NCI-H128 (cell line): ENCODE data around the gene FANCD2.
"Not testable (repeated sequence)": the region's sequence is repeated elsewhere in the genome, so short reads cannot be mapped to it uniquely, and the experiment has no call there.

Source experiments
- DNase-seq: peaks from one replicate; lab custom pipeline; 2025; ENCODE audit not compliant: unreplicated experiment; lab: John Stamatoyannopoulos, UW

FANCD2 gene

DNA sequence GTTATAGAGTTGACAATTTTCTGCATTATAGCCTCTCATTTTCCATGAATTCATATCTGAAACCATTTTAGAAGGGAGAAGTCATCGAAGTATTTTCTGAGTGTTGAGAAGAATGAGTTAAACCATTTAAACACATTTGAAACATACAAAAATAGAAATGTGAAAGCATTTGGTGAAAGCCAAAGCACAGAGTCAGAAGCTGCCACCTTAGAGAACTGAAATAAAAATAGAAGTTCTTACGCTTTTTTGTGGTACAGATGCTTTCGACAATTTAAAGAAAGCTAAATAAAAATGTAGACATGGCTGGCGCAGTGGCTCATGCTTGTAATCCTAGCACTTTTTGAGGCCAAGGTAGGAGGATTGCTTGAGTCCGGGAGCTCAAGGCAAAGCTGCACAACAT, 72.8 kb downstream of the FANCD2 start:
- no peak for DNase-seq

DNA sequence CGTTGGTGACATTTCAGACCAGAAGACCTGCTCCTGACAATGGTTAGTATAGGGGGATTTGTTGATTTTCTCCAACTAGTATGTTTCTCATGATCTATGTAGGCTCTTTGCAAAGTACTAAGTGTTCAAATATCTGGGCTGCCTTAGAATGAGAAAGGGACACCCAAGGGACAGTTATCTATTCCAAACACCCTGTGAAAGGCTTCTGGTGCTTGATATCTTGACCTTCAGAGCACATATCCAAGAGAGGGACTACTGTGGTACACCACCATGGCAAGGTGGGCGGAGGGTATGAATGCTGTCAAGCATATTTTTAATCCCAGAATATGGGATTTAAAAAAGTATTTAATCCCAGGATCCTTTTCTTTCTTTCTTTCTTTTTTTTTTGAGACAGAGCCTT, 80.7 kb downstream of the FANCD2 start:
- no peak for DNase-seq

DNA sequence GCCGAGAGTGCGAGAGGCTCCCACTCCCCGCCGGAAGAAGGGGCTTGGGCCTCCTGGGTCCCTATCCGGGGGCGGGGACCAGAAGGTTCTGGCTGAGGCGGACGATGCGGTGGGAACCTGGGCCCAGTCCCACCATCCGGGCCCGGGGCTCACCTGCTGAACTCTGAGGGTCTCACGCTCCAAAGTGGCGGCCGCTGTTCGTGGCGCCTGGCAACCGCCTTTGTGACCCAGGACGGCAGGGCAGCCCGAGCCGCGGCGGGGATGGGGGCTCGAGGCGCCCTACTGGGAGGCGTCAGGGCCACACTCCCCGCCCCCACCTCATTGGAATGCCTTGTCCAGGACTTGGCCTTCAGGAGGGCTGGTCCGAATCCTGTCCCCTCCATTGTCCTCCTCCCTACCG, 81.9 kb downstream of the FANCD2 start, which contains the start of gene FANCD2OS:
Gene FANCD2OS, minus strand, starts transcription at position 165 of the 400 bp plus-strand sequence. CDS start 3,481 bp downstream, outside the sequence.
- no peak for DNase-seq

DNA sequence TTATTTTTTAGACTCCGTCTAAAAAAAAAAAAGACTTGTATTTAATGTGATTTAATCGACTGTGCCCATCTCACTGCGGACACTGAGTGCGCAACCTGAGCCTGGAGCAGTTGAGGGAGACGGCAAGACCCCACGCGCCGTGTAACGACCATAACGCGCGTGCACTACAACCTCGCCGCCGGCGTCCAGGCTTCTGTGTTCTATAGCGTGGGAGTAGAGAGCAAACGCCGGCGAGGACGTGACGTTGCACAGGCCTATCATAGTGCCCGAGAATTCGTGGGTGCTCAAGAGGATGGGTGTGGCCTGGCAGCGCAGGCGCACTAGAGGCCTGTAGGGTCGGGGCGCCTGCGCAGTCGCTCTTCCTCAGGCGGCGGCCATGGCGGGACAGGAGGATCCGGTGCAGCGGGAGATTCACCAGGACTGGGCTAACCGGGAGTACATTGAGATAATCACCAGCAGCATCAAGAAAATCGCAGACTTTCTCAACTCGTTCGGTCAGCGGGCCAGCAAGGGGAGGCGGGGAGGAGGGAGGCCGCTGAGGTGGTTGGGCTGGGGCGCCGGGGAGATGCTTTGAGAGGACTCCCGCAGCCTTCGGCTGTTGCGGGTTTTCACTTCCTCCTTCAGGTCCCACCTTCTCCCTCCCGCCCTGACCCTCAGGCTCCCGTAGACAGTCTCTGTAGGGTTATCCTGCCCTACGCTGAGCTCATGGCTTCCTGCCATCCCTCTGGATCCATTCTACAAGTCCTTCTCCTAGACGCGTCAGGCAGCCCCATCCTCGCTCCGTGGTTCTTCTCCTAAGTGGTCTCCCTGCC, 89.3 kb downstream of the FANCD2 start, which contains the start of gene BRK1:
Gene BRK1, plus strand, starts transcription at position 350 of the 812 bp plus-strand sequence. Its CDS starts 27 bp downstream, at position 377.
- DNase-seq = peak; percentile 79

DNA sequence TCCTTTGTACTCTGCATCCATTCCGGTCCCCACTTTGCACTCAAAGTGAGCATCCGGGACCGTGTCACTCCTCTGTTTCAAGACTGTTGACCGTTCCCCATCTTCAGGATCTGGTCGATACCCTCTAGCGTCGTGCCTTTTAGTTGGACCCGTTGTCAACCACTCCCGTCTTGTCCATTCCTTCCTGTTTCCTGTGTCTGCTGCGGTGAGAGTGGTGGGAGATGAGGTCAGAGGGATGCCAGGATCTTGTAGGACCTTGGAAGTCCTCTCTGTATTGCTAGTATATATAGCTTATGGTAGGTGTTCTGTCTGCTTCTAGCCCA, 89.9 kb downstream of the FANCD2 start:
- DNase-seq = no peak

DNA sequence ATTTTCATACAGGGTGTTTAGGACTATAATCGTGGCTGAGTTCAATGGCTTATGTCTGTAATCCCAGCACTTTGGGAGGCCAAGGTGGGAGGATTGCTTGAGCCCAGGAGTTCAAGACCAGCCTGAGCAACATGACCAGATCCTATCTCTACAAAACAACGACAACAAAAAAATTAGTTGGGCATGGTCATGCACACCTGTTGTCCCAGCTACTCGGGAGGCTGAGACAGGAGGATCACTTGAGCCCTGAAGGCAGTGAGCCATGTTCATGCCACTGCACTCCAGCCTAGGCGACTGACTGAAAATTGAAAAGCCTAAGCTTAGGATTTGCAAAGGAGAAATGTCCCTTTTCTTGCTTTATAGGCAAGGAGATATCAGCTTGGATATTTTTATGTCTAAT, 90.7 kb downstream of the FANCD2 start:
- no peak for DNase-seq

DNA sequence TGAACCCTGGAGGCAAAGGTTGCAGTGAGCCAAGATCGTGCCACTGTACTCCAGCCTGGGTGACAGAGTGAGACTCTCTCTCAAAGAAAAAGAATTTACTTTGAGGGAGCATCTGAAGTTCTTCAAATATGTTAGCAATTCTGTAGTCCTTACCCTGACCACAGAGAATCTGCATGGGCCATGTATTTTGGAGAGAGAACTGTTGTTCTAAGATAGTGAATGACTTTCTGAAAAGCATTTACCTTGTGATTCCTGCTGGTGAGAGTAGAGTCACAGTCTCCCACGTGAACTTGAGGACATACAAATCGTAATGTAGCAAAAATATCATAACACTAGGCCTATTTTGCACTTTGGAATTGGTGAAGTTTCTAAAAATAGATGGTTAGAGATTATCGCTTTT, 93.1 kb downstream of the FANCD2 start:
- DNase-seq = no peak

DNA sequence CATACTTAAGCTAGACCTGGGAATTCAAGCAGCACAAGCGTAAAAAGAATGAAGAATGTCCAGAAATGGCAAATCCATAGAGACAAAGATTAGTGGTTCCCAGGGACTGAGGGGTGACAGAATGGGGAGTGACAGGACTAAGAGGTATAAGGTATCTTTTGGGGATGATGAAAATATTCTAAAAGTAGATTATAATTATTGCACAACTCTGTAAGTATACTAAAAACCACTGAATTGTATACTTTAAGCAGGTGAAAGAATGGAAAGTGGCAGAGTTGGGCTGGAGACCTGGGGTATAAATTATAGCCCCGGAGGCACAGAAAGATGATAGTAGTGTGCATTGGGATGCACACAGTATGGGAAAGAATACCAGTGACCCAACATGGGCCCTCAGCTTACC, 94.8 kb downstream of the FANCD2 start:
- DNase-seq = no peak

DNA sequence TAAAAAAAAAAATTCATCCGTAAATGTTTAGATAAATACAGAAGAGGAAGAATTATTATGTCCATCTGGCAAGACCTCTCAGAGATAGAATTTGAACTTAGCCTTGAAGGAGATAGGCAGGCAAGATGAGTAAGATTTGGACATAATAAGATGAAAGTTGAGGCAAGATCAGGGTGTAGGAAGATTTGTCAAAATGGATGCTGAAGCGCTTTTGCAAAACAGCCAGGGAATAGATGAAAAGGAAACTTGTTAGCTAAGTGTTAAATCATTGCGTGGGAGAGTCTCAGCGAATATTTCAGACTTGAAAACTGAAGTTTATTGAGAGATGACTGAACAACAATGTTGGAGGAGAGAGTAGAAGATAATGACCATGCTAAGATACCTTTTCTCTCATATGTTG, 96.5 kb downstream of the FANCD2 start:
- no peak for DNase-seq

DNA sequence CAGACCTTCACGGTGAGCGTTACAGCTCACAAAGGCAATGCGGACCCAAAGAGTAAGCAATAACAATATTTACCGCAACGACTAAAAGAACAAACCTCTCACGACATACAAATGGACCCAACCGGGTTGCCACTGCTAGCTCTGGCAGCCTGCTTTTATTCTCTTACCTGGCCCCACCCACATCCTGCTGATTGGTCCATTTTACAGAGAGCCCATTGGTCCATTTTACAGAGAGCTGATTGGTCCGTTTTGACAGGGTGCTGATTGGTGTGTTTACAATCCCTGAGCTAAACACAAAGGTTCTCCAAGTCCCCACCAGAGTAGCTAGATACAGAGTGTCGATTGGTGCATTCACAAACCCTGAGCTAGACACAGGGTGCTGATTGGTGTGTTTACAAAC, 109.6 kb downstream of the FANCD2 start:
- not testable (repeated sequence) for DNase-seq

DNA sequence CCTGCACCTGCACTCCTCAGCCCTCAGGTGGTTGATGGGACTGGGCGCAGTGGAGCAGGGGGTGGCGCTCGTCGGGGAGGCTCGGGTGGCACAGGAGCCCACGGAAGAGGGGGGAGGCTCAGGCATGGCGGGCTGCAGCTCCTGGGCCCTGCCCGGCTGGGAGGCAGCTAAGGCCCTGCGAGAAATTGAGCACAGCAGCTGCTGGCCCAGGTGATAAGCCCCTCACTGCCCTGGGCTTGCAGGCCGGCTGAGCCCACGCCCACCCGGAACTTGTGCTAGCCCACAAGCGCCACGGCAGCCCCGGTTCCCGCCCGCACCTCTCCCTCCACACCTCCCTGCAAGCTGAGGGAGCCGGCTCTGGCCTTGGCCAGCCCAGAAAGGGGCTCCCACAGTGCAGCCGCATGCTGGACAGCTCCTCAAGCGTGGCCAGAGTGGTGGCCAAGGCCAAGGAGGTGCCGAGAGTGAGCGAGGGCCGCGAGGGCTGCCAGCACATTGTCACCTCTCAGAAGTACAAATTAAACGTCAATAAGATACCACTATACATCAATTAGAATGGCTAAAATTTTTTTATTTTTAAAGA, 110.3 kb downstream of the FANCD2 start:
- DNase-seq = no peak

DNA sequence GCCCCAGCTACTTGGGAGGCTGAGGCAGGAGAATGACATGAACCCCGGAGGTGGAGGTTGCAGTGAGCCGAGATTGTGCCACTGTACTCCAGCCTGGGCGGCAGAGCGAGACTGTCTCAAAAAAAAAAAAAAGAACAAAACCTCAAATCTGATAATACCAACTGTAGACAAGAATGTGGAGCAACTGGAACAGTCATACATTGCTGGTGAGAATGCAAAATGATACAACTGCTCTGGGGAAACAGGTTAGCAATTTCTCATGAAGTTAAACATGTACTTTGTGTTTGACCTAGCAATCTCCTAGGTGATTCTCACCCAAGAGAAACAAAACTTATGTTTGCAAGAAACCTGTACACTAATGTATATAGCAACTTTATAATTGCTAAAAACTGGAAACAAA, 110.9 kb downstream of the FANCD2 start:
- no peak for DNase-seq

DNA sequence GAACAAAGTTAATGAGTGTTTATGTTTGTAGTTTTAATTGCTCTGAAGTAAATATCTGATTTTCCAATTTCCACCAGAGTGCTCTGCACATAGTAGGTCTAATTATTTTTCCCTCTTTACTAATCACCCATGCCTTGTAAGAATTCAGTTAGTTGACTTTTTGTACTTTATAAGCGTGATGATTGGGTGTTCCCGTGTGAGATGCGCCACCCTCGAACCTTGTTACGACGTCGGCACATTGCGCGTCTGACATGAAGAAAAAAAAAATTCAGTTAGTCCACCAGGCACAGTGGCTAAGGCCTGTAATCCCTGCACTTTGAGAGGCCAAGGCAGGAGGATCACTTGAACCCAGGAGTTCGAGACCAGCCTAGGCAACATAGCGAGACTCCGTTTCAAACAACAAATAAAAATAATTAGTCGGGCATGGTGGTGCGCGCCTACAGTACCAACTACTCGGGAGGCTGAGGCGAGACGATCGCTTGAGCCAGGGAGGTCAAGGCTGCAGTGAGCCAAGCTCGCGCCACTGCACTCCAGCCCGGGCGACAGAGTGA, 114.8 kb downstream of the FANCD2 start:
- no peak for DNase-seq

DNA sequence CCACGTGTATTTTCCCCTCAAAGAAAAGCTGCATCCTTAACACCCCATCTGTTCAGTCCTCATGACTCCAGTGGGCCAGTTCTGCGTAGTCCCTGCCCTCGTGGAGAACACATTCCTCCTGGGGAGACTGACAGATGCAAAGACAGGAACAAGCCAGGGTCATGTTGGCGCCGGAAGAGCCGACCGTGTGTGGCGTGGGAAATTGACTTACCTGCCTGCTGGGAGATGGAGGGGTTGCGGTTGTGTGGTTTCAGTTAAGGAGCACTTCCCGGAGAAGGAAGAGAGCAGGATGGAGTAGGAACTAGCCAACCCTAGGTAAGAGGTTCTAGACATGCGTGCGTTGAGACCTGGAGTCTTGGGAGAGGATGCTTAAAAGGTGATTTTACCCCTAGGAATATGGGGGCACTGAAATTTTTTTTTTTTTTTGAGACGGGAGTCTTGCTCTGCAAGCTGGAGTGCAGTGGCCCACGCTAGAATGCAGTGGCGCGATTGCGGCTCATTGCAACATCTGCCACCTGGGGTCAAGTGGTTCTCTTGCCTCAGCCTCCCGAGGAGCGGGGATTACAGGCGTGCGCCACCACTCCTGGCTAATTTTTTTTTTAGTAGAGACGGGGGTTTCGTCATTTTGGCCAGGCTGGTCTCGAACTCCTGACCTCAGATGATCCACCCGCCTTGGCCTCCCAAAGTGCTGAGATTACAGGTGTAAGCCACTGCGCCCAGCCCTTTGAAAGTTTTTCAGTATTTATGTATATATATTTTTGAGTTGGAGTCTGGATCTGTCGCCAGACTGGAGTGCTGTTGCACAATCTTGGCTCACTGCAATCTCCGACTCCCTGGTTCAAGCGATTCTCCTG, 116.7 kb downstream of the FANCD2 start:
- DNase-seq = no peak

DNA sequence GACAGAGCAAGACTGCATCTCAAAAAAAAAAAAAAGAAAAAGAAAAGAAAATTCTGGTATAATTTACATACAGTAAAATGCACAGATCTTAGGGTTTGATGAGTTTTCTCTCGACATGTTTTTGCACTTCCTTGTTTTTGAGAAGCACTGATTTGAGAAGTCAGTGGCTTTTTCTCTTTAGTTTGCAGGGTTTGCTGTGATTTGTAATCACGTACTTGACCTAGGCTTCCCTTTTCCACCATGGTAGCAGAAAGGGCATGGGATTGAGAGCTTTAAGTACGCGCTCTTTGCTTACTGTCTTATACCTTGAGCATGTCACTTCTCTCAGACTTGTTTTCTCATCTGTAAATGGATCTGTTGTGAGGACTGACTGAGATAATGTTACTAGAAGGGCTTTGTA, 119.4 kb downstream of the FANCD2 start:
- no peak for DNase-seq

DNA sequence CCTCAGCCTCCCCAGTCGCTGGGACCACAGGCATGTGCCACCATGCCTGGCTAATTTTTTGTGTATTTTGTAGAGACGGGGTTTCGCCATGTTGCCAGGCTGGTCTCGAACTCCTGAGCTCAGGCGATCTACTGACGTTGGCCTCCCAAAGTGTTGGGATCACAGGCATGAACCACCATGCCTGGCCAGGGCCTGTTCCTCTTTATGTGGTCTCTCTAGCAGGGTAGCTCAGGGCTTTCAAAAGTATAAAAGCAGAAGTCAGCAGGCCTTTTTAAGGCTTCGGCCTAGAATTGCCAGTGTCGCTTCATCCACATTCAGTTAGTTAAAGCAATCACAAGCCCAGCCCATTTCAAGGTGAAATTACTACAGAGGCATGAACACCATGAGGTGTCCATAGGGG, 123.0 kb downstream of the FANCD2 start:
- DNase-seq = no peak

DNA sequence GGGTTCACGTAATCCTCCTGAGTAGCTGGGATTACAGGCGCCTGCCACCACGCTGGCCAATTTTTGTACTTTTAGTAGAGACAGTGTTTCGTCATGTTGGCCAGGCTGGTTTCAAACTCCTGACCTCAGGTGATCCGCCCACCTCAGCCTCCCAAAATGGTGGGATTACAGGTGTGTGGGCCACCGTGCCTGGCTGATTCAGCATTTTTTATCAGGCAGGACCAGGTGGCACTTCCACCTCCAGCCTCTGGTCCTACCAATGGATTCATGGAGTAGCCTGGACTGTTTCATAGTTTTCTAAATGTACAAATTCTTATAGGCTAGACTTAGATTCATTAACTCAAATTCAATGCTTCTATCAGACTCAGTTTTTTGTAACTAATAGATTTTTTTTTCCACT, 124.8 kb downstream of the FANCD2 start:
- DNase-seq = no peak
